Liver (tissue), 9 donors: ENCODE data around the gene TCEA2. TPM values are rescaled to one million over a fixed set of nuclear protein-coding genes. Genes with fewer than 3 reads are reported as not detected.

Experiments
- DNase-seq: peaks from one replicate; pipeline ENCODE4 v3.0.0-alpha.2; 2017; ENCODE audit warnings: low spot score
- H3K27ac ChIP-seq, 2 donors: one replicate each; pipeline ENCODE4 v1.7.0; 2013; ENCODE audit warnings: inconsistent platforms in 2 of 2, low read length in 2 of 2, control low read depth in 1 of 2, low read depth in 1 of 2, mild to moderate bottlenecking in 1 of 2
- H3K27me3 ChIP-seq, 4 donors: one replicate each; pipeline versions ENCODE4 v1.6.1 to v1.7.0; 2013; ENCODE audit warnings: low read length in 3 of 4, inconsistent platforms in 1 of 4, mild to moderate bottlenecking in 1 of 4, moderate library complexity in 1 of 4; ENCODE audit not compliant: control insufficient read depth in 4 of 4, insufficient read depth in 4 of 4
- H3K36me3 ChIP-seq, 4 donors: one replicate each; pipeline versions ENCODE4 v1.6.1 to v1.7.0; 2013; ENCODE audit warnings: low read length in 3 of 4, mild to moderate bottlenecking in 3 of 4, low read depth in 1 of 4, moderate library complexity in 1 of 4; ENCODE audit not compliant: control insufficient read depth in 4 of 4, insufficient read depth in 3 of 4
- H3K4me1 ChIP-seq, 4 donors: one replicate each; pipeline versions ENCODE4 v1.6.1 to v1.7.0; 2013; ENCODE audit warnings: low read length in 3 of 4, mild to moderate bottlenecking in 3 of 4, moderate library complexity in 1 of 4; ENCODE audit not compliant: control insufficient read depth in 4 of 4, insufficient read depth in 4 of 4
- H3K4me3 ChIP-seq, 3 donors: one replicate each; pipeline versions ENCODE4 v1.6.1 to v1.7.0; 2013; ENCODE audit warnings: low read length in 3 of 3, control low read depth in 1 of 3, low read depth in 1 of 3, mild to moderate bottlenecking in 1 of 3
- H3K9ac ChIP-seq, 2 donors: one replicate each; pipeline ENCODE4 v1.7.0; 2013; ENCODE audit warnings: low read length in 2 of 2, mild to moderate bottlenecking in 2 of 2, moderate library complexity in 2 of 2, control low read depth in 1 of 2, low read depth in 1 of 2
- H3K9me3 ChIP-seq, 4 donors: one replicate each; pipeline versions ENCODE4 v1.6.1 to v1.7.0; 2013; ENCODE audit warnings: low read length in 3 of 4; ENCODE audit not compliant: control insufficient read depth in 4 of 4
- EGR1 ChIP-seq, 2 donors: IDR thresholded peaks; 2 replicates each; pipeline ENCODE4 v1.6.1; 2016 to 2018; ENCODE audit warnings: antibody characterized with exemption in 2 of 2, low read depth in 2 of 2
- FOXA1 ChIP-seq: IDR thresholded peaks from 2 replicates; pipeline ENCODE4 v1.6.1; 2016; ENCODE audit warnings: antibody characterized with exemption
- FOXA2 ChIP-seq: IDR thresholded peaks from 2 replicates; pipeline ENCODE4 v1.6.1; 2016; ENCODE audit warnings: antibody characterized with exemption
- HNF4A ChIP-seq, 2 donors: conservative IDR thresholded peaks; 2 replicates each; pipeline ENCODE4 v1.6.1; 2016; ENCODE audit warnings: antibody characterized with exemption in 2 of 2, mild to moderate bottlenecking in 2 of 2
- HNF4G ChIP-seq: IDR thresholded peaks from 2 replicates; pipeline ENCODE4 v1.6.1; 2016; ENCODE audit warnings: antibody characterized with exemption
- JUND ChIP-seq, 2 donors: IDR thresholded peaks; 2 replicates each; pipeline ENCODE4 v1.6.1; 2016; ENCODE audit warnings: antibody characterized with exemption in 2 of 2
- RAD21 ChIP-seq, 2 donors: IDR thresholded peaks; 2 replicates each; pipeline ENCODE4 v1.6.1; 2016; ENCODE audit warnings: antibody characterized with exemption in 2 of 2, mild to moderate bottlenecking in 2 of 2
- SP1 ChIP-seq: IDR thresholded peaks from 2 replicates; pipeline ENCODE4 v1.6.1; 2018; ENCODE audit warnings: antibody characterized with exemption, mild to moderate bottlenecking
- TAF1 ChIP-seq: conservative IDR thresholded peaks from 2 replicates; pipeline ENCODE4 v1.6.1; 2016; ENCODE audit warnings: antibody characterized with exemption, mild to moderate bottlenecking
- YY1 ChIP-seq: IDR thresholded peaks from 2 replicates; pipeline ENCODE4 v1.6.1; 2016; ENCODE audit warnings: antibody characterized with exemption, mild to moderate bottlenecking
- WGBS: extraction: QIAGEN DNeasy Blood & Tissue Kit; methylation state at CpG from one replicate; pipeline ENCODE4 v1.1.7; 2013; 5-methylcytosine and 5-hydroxymethylcytosine counted together
- polyA plus RNA-seq, 2 donors: library from polyadenylated mRNA; stranded (reverse) in 1 of 2; unstranded in 1 of 2; fragments of 200-250 nt in 1 of 2; fragments of >200 nt in 1 of 2; fragmentation: Nextera tagmentation in 1 of 2; extraction: Ambion mirVana in 1 of 2; gene quantifications; one replicate each; pipeline versions ENCODE4 v1.2.1 to v1.2.3, GENCODE V29; 2013 to 2015
- total RNA-seq, 2 donors: library from RNA; depleted of rRNA; stranded (reverse); fragments of >200 nt; gene quantifications; one replicate each; pipeline ENCODE4 v1.2.3, GENCODE V29; 2014
- TF ChIP-seq, protein P1 (sequence below): IDR thresholded peaks from 2 replicates; pipeline ENCODE4 v1.6.1; 2016; ENCODE audit warnings: antibody characterized with exemption
- TF ChIP-seq, protein P2 (sequence below): IDR thresholded peaks from 2 replicates; pipeline ENCODE4 v1.6.1; 2016; ENCODE audit warnings: antibody characterized with exemption, mild to moderate bottlenecking
- TF ChIP-seq, protein P3 (sequence below): IDR thresholded peaks from 2 replicates; pipeline ENCODE4 v1.6.1; 2016; ENCODE audit warnings: antibody characterized with exemption
- TF ChIP-seq, protein P4 (sequence below): IDR thresholded peaks from 2 replicates; pipeline ENCODE4 v1.6.1; 2016; ENCODE audit warnings: antibody characterized with exemption
- donor health status: healthy.
- donor health status: healthy.
- donor health status: healthy.
- donor health status: healthy.
- donor health status: healthy.

Gene TCEA2
- total and polyA plus RNA-seq, 4 donors = 4.6 to 22.6 (median 11.8) TPM

DNA sequence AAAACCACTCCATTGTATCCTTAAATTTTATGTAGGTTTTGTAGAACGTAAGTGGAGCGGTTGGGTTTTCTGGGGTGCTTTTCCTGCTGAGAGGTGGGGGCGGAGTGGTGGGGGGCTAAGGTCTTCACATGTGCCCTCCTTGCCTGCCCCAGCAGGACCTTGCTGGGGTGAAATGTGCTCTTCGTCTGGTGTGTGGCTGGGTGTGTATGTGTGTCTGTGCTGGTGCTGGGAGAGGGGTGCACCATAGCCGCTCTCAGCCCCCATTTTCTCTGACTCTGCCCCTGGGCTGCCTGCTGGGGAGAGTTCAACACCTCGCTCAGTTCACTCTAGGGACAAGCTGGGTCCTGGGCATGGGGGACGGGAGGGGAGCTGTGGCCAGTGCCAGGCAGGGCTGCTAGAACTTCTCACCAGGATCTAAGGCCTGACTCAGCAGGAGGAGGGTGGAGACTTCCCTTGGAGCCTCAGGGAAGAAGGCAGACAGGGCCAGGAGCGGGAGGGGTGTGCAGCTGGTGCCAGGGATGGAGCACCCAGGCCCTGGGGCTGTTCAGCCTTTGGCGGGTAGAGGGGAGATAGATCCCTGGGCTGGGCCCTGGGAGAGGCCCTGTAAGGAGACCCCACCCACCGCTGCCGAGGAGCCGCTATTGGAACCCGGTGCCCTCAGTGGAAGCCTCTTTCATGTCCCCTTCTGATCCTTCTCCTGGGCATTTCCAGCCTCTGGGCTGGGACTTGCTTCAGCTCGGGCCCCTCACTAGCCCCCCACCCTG lies 18.3 kb upstream of the TCEA2 start:
- WGBS = 68% methylated on average over 14 of the region's 14 CpGs
- Histone ChIP-seq H3K36me3 (no peaks in the 10 kb centered on the region), H3K9ac (no peak overlapping the region), H3K9me3 (no peaks in the 10 kb centered on the region), H3K4me1 (peaks cover 0 to 15% (median 4%) of the 10 kb centered on the region in 4 donors), H3K27me3 (peaks cover 0 to 7% (median 4%) of the 10 kb centered on the region in 4 donors), H3K27ac (no peak overlapping the region), H3K4me3 (no peak overlapping the region)
- no peak for DNase-seq
- no peak for TF ChIP-seq HNF4A (conservative IDR thresholded peaks at IDR 0.05)
- TF ChIP-seq, protein P1, sequence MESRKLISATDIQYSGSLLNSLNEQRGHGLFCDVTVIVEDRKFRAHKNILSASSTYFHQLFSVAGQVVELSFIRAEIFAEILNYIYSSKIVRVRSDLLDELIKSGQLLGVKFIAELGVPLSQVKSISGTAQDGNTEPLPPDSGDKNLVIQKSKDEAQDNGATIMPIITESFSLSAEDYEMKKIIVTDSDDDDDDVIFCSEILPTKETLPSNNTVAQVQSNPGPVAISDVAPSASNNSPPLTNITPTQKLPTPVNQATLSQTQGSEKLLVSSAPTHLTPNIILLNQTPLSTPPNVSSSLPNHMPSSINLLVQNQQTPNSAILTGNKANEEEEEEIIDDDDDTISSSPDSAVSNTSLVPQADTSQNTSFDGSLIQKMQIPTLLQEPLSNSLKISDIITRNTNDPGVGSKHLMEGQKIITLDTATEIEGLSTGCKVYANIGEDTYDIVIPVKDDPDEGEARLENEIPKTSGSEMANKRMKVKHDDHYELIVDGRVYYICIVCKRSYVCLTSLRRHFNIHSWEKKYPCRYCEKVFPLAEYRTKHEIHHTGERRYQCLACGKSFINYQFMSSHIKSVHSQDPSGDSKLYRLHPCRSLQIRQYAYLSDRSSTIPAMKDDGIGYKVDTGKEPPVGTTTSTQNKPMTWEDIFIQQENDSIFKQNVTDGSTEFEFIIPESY = no peak
- TF ChIP-seq, protein P2, sequence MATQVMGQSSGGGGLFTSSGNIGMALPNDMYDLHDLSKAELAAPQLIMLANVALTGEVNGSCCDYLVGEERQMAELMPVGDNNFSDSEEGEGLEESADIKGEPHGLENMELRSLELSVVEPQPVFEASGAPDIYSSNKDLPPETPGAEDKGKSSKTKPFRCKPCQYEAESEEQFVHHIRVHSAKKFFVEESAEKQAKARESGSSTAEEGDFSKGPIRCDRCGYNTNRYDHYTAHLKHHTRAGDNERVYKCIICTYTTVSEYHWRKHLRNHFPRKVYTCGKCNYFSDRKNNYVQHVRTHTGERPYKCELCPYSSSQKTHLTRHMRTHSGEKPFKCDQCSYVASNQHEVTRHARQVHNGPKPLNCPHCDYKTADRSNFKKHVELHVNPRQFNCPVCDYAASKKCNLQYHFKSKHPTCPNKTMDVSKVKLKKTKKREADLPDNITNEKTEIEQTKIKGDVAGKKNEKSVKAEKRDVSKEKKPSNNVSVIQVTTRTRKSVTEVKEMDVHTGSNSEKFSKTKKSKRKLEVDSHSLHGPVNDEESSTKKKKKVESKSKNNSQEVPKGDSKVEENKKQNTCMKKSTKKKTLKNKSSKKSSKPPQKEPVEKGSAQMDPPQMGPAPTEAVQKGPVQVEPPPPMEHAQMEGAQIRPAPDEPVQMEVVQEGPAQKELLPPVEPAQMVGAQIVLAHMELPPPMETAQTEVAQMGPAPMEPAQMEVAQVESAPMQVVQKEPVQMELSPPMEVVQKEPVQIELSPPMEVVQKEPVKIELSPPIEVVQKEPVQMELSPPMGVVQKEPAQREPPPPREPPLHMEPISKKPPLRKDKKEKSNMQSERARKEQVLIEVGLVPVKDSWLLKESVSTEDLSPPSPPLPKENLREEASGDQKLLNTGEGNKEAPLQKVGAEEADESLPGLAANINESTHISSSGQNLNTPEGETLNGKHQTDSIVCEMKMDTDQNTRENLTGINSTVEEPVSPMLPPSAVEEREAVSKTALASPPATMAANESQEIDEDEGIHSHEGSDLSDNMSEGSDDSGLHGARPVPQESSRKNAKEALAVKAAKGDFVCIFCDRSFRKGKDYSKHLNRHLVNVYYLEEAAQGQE = no peak
- TF ChIP-seq EGR1 (IDR thresholded peaks at IDR 0.05; ENCODE audit: low read depth in 2 of 2) = no peak
- TF ChIP-seq TAF1 = no peak
- no peak for TF ChIP-seq FOXA2
- TF ChIP-seq, protein P3, sequence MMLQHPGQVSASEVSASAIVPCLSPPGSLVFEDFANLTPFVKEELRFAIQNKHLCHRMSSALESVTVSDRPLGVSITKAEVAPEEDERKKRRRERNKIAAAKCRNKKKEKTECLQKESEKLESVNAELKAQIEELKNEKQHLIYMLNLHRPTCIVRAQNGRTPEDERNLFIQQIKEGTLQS = no peak
- no peak for TF ChIP-seq YY1
- TF ChIP-seq RAD21 (IDR thresholded peaks at IDR 0.05) = no peak
- no peak for TF ChIP-seq HNF4G
- TF ChIP-seq FOXA1 = no peak
- TF ChIP-seq SP1 = no peak

DNA sequence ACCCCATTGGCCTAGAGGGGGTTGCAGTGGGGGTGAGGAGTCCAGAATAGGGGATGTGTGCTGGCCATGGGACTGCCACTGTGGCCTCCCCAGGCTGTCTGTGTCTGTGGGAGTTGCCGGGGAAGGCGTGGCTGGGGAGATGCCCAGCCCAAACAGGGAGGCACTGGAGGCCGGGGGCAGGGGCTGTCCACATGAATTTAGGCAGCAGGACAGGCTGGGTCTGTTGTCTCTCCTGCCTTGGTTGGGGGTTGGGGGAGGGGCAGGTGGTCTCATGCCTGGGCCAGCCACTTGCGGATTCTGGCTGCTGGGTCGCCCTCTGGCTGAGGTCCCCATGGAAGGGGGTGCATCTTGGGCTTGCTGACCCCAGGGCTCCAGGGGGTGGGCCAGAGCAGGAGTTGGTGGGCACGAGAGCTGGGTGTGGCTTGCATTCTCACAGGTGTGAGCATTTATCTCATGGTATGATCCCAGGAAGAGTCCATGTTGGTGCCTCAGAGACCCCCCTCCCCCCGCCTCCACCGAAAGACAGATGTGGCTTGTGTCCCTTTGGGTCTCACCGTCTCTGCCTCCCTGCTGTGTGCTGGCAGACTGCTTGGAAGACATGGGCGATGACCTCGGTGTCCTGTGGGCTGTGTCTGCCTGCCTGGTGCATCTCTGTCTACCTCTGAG lies 17.5 kb upstream of the TCEA2 start:
- peaks cover 0 to 7% (median 3%) of the 10 kb centered on the region in 4 donors for H3K27me3 ChIP-seq
- H3K4me1 ChIP-seq = peaks cover 0 to 15% (median 3%) of the 10 kb centered on the region in 4 donors

More for the DNA sequence above, 17.5 kb upstream of the TCEA2 start:
- no peaks in the 10 kb centered on the region for H3K9me3 ChIP-seq
- 48% methylated on average over 11 of the region's 11 CpGs for WGBS
- no peak overlapping the region for H3K9ac ChIP-seq
- H3K27ac ChIP-seq = no peak overlapping the region
- no peak overlapping the region for H3K4me3 ChIP-seq
- no peak for DNase-seq
- TF ChIP-seq SP1 (no peak), FOXA1 (no peak), JUND (IDR thresholded peaks at IDR 0.05) (no peak), YY1 (no peak), FOXA2 (no peak), TAF1 (no peak), HNF4A (conservative IDR thresholded peaks at IDR 0.05) (no peak)
- TF ChIP-seq, protein P2 = no peak
- TF ChIP-seq, protein P4, sequence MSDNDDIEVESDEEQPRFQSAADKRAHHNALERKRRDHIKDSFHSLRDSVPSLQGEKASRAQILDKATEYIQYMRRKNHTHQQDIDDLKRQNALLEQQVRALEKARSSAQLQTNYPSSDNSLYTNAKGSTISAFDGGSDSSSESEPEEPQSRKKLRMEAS = no peak
- TF ChIP-seq, protein P1 = no peak
- TF ChIP-seq, protein P3 = no peak
- H3K36me3 ChIP-seq = no peaks in the 10 kb centered on the region
